ENCODE data around the gene GART.
"Not testable (repeated sequence)": the region's sequence is repeated elsewhere in the genome, so short reads cannot be mapped to it uniquely, and the experiment has no call there.

GART gene

GRCh38 chr21:33512481-33512880 lies 29.4 kb downstream of the GART start:
- no peak for DNase-seq (ENCODE audit: low read depth in 2 of 2)

GRCh38 chr21:33511639-33512038 lies 30.3 kb downstream of the GART start:
- no peak for DNase-seq (ENCODE audit: low read depth in 2 of 2)

GRCh38 chr21:33510826-33511225 lies 31.1 kb downstream of the GART start:
- DNase-seq (ENCODE audit: low read depth in 2 of 2), result no peak

GRCh38 chr21:33507003-33507402 lies 34.9 kb downstream of the GART start:
- DNase-seq (ENCODE audit: low read depth in 2 of 2), result not testable (repeated sequence)

GRCh38 chr21:33505833-33506232 lies 36.1 kb downstream of the GART start:
- DNase-seq (ENCODE audit: low read depth in 2 of 2), result no peak

DNA sequence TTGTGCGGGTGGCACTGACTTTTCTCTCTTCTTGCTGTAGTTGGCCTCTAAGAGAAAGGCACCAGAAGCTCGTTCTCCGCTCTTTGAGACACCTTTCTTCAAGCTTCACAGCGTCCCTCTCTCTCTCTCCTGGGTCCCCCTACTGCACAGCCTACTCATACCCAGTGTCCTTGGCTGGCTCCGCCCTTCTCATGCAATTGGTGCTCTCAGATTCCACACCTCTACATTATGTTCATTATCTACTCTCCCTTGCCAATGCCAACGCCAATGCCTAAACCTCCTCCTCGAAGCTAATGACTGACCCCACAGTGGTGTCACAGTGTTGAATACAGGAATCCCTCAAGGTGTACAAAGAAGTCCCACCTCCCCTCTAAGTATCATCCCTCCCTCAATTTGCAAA lies 45.6 kb downstream of the GART start:
- DNase-seq (ENCODE audit: low read depth in 2 of 2), result no peak

DNA sequence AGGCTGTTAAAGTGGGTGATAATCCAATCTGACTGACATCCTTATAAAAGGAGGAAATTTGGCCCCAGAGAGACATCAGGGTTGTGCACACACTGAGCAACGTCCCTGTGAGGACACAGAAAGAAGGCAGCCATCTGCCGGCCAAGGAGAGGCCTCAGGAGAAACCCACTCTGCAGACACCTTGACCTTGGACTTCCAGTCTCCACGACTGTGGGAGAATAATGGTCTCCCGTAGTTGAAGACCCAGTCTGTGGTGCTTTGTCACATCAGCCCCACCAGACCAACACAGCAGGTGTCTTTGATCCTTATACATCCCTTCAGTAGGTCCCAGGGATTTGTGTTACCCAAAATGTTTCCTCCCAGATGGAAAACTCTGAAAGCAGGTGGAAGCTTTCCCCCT lies 46.2 kb downstream of the GART start:
- DNase-seq (ENCODE audit: low read depth in 2 of 2), result no peak

DNA sequence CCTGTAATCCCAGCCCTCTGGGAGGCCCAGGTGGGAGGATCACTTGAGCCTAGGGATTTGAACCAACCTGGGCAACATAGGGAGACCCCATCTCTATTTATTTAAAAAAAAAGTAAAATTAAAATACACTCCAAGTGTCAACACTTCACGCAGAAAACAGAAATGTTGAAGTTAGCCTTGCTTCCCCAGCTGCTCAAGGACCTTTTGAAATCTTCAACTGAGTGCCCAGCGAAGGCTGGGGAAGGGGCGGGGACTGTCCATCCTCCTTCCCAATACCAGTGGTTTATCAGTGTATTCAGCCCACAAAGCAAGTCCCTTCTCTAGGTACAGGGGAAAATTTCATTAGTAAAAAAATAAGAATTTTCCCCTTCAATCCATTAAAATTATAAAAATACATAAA lies 48.2 kb downstream of the GART start:
- DNase-seq (ENCODE audit: low read depth in 2 of 2), result no peak

- DNase-seq (ENCODE audit: low read depth in 2 of 2), result peak; percentile 33 to 34
Observed at GRCh38 chr21:33492571-33492970, 49.3 kb downstream of the GART start.

DNA sequence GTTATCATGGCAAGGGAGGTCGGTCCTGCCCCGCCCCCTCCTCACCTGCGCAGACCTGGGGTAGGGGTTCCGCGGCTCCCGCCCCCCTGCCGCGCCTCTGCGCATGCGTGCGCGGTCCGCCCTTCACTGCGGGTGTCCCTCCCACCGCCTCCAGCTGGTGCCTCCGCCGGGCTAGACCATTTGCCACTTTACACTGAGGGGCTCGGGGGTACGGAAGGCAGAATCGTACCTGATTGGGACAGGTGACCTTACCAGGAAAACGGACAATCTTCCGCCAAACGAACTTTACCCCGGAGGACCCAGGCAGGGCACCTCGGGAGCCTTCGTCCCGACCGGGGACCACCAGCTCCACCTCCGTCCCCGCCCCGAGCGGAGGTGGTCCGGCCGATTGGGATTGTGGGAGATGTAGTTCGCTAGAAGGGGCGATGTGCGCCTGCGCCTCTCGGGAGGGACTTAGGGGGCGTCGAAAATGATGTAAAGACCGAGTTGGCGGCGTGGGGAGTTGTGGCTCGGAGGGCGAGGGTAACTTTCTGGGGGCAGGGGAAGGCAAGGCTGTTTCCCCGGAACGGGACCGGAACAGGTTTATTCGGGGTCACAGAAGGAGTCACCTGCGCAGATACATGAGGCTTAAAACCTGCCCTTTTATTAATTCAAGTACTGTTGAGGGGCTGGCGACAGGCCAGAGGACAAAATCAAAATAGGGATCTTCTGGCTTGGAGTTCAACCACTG lies 50.4 kb downstream of the GART start, which contains the start of gene DNAJC28:
Gene DNAJC28, minus strand, starts transcription at position 344 of the 730 bp plus-strand sequence. CDS start 2,323 bp downstream, outside the sequence.
- DNase-seq (ENCODE audit: low read depth in 2 of 2), result peak; percentile 82

DNA sequence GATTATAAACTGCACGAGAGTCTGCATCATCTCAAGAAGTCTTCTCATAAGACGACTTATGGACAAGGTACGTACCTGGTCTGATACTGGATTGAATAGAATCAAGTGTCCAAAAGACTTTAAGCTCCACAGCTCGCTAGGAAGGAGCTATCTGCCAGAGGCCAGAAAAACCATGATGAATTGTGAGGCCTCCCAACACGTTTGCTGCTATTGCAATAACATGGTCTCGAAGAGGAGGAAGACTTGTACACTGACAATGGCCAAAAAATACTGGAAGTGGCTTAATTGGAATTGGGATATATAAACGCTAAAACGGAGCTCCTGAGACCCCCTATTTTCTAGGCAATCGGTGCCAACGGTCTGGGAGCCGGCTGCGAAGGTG lies 50.9 kb downstream of the GART start:
- no peak for DNase-seq (ENCODE audit: low read depth in 2 of 2)

- no peak for DNase-seq (ENCODE audit: low read depth in 2 of 2)
Observed at GRCh38 chr21:33488936-33489335, 53.0 kb downstream of the GART start.

DNA sequence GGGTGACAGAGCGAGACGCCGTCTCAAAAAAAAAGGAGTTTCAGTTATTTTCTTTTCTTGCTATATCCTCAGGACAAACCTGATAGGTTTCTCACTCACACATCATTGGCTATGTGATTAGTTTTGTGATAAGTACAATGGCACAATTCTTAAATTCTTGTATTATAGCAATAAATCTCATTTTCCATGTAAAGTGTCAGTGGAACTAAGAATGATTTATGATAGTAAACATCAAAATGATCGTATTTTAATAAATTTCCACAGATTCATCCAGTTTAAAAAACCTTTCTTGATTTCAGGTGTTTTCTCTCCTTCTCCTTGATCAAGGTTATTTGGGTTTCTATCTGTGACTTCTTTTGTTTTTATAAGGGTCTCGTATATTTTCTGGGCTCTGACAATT lies 53.9 kb downstream of the GART start:
- DNase-seq (ENCODE audit: low read depth in 2 of 2), result no peak

DNA sequence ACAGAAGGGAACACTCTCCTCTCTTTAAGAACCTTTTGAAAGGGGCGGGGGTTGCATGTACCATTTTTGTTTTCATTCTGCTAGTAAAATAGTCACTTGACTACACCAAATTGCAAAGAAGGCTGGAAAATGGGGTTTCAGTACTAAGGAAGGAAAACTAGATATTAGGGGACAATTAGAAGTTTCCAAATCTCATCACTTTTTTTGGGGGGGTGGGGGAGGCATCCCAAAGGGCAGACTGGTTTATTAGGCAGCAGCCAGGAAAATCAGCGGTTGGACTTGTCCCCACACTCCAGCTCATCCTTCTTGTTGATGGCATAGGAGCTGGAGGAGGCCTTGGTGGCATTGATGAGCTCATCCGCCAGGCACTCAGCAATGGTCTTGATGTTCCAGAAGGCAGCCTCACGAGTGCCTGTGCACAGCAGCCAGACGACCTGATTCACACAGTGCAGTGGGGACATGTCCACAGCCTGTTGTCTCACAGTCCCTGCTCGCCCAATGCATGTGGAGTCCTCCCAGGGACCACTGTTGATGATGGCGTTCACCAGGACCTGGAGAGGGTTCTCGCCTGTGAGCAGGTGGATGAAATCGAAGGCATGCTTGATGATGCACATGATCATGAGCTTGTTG lies 60.5 kb downstream of the GART start:
- DNase-seq (ENCODE audit: low read depth in 2 of 2), result no peak

DNA sequence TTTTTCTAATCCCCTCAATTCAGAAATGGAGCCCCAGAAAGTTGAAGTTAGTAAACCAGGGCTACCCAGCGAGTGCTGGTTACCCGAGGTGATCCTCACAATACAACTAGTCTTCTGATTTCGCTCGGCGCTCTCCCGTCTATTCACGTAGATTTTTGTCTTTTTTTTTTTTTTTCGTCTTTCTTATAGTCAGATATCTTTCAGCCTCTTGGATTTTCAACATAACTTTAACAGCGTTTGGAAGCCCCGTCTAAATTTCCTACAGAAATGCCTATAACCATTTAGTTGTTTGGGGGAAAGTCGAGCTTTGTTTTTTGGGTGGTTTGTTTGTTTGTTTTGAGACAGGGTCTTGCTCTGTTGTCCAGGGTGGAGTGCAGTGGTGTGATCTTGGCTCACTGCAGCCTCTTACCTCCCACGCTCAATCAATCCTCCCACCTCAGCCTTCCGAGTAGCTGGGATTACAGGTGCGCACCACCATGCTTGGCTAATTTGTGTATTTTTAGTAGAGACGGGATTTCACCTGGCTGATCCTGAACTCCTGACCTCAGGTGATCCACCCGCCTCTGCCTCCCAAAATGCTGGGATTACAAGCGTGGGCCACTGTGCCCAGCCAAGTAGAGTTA lies 61.3 kb downstream of the GART start:
- DNase-seq (ENCODE audit: low read depth in 2 of 2), result no peak

DNA sequence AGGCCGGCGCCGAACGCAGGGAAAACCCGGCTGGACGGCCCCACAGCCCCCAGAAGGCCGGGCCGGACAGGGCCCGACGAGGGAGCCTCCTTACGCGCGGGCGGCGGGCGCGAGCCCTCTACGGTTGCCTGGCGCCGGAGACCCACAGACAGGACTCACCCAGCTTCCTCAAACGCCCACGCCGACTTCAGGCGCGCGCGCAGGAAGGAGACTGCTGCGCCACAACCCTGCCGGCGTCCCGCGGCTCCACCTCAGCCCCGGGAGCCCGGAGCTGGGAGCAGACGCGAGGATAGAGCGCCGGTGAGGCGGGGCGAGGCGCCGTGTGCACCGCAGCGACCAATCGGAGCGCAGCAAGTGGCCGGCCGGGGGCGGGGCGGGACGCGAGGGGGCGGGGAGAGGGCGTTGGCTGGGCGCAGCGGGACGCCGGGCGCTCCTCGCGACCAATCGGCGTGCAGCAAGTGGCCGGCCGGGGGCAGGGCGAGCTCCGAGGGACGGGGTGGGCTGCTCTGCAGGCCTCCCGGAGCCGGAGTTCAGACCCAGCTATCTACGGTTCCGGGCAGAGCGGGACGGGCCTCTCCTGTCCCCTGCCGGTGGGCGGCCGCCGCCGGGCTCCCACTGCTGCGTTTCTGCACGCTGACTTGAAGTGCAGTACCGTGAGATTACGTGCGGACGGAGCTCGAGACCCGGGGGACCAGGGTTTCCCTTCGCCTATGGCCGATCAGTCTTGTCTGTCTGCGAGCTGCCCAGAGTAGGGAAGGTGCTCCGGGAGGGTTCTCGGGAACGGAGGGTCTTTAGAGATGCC lies 62.0 kb downstream of the GART start, which contains the start of gene TMEM50B:
Gene TMEM50B, minus strand, starts transcription at position 296 of the 802 bp plus-strand sequence. CDS start 11,089 bp downstream, outside the sequence.
- peak; percentile 88 to 92 for DNase-seq (ENCODE audit: low read depth in 2 of 2)

DNA sequence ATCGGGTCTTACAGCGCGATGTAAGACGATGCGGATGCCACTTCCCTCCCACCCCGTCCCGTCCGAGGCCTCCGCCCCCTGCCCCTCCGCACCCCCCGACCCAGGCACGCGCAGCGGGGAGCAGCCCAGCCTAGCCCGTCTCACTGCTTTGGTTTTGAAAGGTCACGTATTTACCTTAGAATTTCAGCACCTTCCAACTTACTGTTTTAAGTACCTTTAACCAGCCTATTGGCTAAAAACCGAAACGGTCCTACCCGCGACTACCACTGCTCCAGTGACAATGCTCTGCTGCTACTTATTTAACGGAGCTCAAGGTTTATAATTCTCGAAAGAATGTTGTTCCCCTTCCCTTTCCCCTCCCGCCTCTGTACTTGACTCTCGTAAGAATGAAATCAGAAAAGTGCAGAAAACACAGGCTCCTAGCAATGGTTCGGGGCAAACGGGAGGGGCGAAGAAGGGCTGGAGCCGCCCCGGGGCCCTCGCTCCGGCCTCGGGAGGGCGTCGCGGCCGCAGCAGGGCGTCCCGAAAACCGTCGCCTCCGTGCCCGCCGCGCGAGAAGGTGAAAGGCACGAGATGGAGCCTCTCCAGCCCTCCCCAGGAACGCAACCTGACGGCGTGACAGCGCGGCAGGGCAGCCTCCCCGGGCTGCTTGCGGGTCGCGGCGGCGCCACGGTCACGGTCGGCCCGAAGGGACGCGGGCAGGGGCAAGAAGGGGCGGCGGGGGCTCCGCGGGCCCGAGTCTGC lies 62.8 kb downstream of the GART start:
- DNase-seq (ENCODE audit: low read depth in 2 of 2), result no peak

DNA sequence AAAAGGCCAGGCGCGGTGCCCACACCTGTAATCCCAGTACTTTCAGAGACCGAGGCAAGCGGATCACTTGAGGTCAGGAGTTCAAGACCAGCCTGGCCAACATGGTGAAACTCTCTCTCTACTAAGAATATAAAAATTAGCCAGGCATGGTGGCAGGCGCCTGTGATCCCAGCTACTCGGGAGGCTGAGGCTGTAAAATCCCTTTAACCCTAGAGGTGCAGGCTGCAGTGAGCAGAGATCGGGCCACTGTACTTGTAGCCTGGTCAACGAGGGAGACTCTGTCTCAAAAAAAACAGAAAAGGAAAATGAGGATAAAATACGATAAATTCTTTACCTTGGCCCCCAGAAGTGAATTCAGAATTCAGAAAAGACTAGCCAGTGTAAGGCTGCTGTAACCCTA lies 63.7 kb downstream of the GART start:
- DNase-seq (ENCODE audit: low read depth in 2 of 2), result no peak

DNA sequence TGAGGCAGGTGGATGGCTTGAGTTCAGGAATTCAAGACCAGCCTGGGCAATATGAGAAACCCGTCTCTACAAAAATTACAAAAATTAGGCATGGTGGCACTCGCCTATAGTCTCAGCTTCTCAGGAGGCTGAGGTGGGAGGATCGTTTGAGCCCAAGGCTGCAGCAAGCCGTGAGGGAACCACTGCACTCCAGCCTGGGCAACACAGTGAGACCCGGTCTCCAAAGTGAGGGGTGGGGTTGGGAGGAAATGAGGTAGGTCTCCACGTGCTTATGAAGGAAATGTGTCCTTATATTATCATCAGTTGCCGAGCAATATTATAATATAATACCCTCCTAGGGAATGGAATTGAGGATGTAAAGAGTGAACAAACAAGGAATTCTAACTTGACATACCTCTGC lies 64.9 kb downstream of the GART start:
- DNase-seq (ENCODE audit: low read depth in 2 of 2), result no peak

GRCh38 chr21:33473344-33473743 lies 68.6 kb downstream of the GART start:
- DNase-seq (ENCODE audit: low read depth in 2 of 2), result no peak

- no peak for DNase-seq (ENCODE audit: low read depth in 2 of 2)
Observed at GRCh38 chr21:33470701-33471100, 71.2 kb downstream of the GART start.

All from fibroblast of skin of left biceps (primary cell).